Omental fat pad (tissue), 4 donors: ENCODE results near the gene SH3GL1. TPM values are rescaled to one million over a fixed set of nuclear protein-coding genes. Genes with fewer than 3 reads are reported as not detected.
A peak's percentile ranks its signal among the peaks of the same experiment; 100 is the strongest.

ENCODE experiments used
- ATAC-seq: fragments of 150-250 bp; one replicate; pipeline ENCODE4 v1.9.1; 2016; ENCODE audit warnings: mild to moderate bottlenecking, moderate library complexity; ENCODE audit not compliant: low FRiP score
- DNase-seq: peaks from one replicate; pipeline ENCODE4 v3.0.0-alpha.2; 2019; ENCODE audit warnings: low spot score
- CTCF ChIP-seq, 3 donors: fragments of 450-650 bp; IDR thresholded peaks; one replicate each; pipeline ENCODE4 v1.5.1; 2016 to 2017; ENCODE audit warnings: antibody characterized with exemption in 3 of 3, mild to moderate bottlenecking in 3 of 3, moderate library complexity in 2 of 3
- total RNA-seq, 4 donors: library from RNA; depleted of rRNA; stranded (reverse); fragments of >200 nt; gene quantifications; one replicate each; pipeline ENCODE4 v1.1.0, GENCODE V29; 2016

SH3GL1 gene
- total RNA-seq, 4 donors from 2014 or later: 38.0 to 54.9 (median 48.2) TPM

GRCh38 chr19:4378886-4379285 lies 21.5 kb downstream of the SH3GL1 start:
- no peak for ATAC-seq
- no peak for TF ChIP-seq CTCF (IDR thresholded peaks at IDR 0.05)
- DNase-seq: no peak

GRCh38 chr19:4376991-4377781 lies 23.2 kb downstream of the SH3GL1 start:
- TF ChIP-seq CTCF (IDR thresholded peaks at IDR 0.05): no peak
- no peak for ATAC-seq
- DNase-seq: no peak

GRCh38 chr19:4376671-4376990 lies 23.7 kb downstream of the SH3GL1 start:
- TF ChIP-seq CTCF (IDR thresholded peaks at IDR 0.05): no peak
- DNase-seq: no peak

GRCh38 chr19:4376028-4376670 lies 24.2 kb downstream of the SH3GL1 start:
- TF ChIP-seq CTCF (IDR thresholded peaks at IDR 0.05): no peak
- no peak for ATAC-seq
- DNase-seq: no peak

More at GRCh38 chr19:4376671-4376990, 23.7 kb downstream of the SH3GL1 start:
- no peak for ATAC-seq

- no peak for ATAC-seq
- no peak for DNase-seq
- no peak for TF ChIP-seq CTCF (IDR thresholded peaks at IDR 0.05)
Measured at GRCh38 chr19:4375164-4376027, 25.0 kb downstream of the SH3GL1 start.

GRCh38 chr19:4374498-4375163 lies 25.7 kb downstream of the SH3GL1 start:
- peak; percentile 74 for ATAC-seq
- DNase-seq: peak; percentile 49
- no peak for TF ChIP-seq CTCF (IDR thresholded peaks at IDR 0.05)
